ENCODE results near the gene CDIPT.

CDIPT gene

DNA sequence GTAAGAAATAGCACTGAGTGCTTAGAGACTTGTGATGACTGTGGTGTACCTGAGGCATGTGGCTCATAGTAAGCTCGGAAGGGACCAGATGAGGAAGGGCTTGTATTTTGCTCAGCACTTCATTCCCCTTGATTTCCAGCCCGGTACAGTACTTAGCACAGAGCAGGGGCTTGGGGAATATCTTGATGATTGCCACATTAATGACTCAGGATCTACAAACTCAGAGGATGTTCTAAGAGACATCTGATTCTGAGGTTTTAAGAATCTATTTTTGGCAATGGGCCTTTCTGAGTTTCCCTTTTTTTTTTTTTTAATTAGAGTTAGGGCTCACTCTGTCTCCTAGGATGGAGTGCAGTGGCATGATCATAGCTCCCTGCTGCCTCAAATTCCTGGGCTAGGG is 46.4 kb upstream of the CDIPT start:
- Histone ChIP-seq H3K9me3 (ENCODE audit: severe bottlenecking) (no peaks in the 10 kb centered on the region), H3K36me3 (ENCODE audit: low read depth) (no peaks in the 10 kb centered on the region), H3K4me1 (ENCODE audit: insufficient read depth, poor library complexity, severe bottlenecking) (no peaks in the 10 kb centered on the region), H3K27me3 (ENCODE audit: insufficient read depth, poor library complexity, severe bottlenecking) (no peaks in the 10 kb centered on the region), H3K4me3 (ENCODE audit: severe bottlenecking) (no peak overlapping the region), H3K27ac (ENCODE audit: poor library complexity, severe bottlenecking) (no peak overlapping the region)
- DNase-seq (ENCODE audit: low spot score) (no peak), ATAC-seq (ENCODE audit: low read depth) (0 out of 3 replicates have a peak, but pooled peaks have one; percentile 13)
- TF ChIP-seq CTCF (IDR thresholded peaks at IDR 0.05; ENCODE audit: poor library complexity, severe bottlenecking), result no peak

GRCh38 chr16:29908719-29909220 is 45.7 kb upstream of the CDIPT start:
- Histone ChIP-seq H3K27ac (ENCODE audit: poor library complexity, severe bottlenecking) (no peak overlapping the region), H3K4me1 (ENCODE audit: insufficient read depth, poor library complexity, severe bottlenecking) (no peaks in the 10 kb centered on the region), H3K4me3 (ENCODE audit: severe bottlenecking) (no peak overlapping the region), H3K27me3 (ENCODE audit: insufficient read depth, poor library complexity, severe bottlenecking) (no peaks in the 10 kb centered on the region), H3K36me3 (ENCODE audit: low read depth) (no peaks in the 10 kb centered on the region), H3K9me3 (ENCODE audit: severe bottlenecking) (no peaks in the 10 kb centered on the region)
- TF ChIP-seq CTCF (IDR thresholded peaks at IDR 0.05; ENCODE audit: poor library complexity, severe bottlenecking), result no peak
- no peak for DNase-seq (ENCODE audit: low spot score)
- ATAC-seq (ENCODE audit: low read depth), result no peak

GRCh38 chr16:29907973-29908372 is 44.9 kb upstream of the CDIPT start:
- Histone ChIP-seq H3K27ac (ENCODE audit: poor library complexity, severe bottlenecking) (no peak overlapping the region), H3K9me3 (ENCODE audit: severe bottlenecking) (no peaks in the 10 kb centered on the region), H3K4me1 (ENCODE audit: insufficient read depth, poor library complexity, severe bottlenecking) (no peaks in the 10 kb centered on the region), H3K4me3 (ENCODE audit: severe bottlenecking) (no peak overlapping the region), H3K36me3 (ENCODE audit: low read depth) (no peaks in the 10 kb centered on the region), H3K27me3 (ENCODE audit: insufficient read depth, poor library complexity, severe bottlenecking) (no peaks in the 10 kb centered on the region)
- no peak for ATAC-seq (ENCODE audit: low read depth)
- no peak for TF ChIP-seq CTCF (IDR thresholded peaks at IDR 0.05; ENCODE audit: poor library complexity, severe bottlenecking)
- no peak for DNase-seq (ENCODE audit: low spot score)

- Histone ChIP-seq H3K4me1 (ENCODE audit: insufficient read depth, poor library complexity, severe bottlenecking) (no peaks in the 10 kb centered on the region), H3K27ac (ENCODE audit: poor library complexity, severe bottlenecking) (no peak overlapping the region), H3K27me3 (ENCODE audit: insufficient read depth, poor library complexity, severe bottlenecking) (no peaks in the 10 kb centered on the region), H3K9me3 (ENCODE audit: severe bottlenecking) (no peaks in the 10 kb centered on the region), H3K4me3 (ENCODE audit: severe bottlenecking) (no peak overlapping the region), H3K36me3 (ENCODE audit: low read depth) (no peaks in the 10 kb centered on the region)
- no peak for DNase-seq (ENCODE audit: low spot score)
- ATAC-seq (ENCODE audit: low read depth), result no peak
- no peak for TF ChIP-seq CTCF (IDR thresholded peaks at IDR 0.05; ENCODE audit: poor library complexity, severe bottlenecking)
Observed at GRCh38 chr16:29906520-29907244, 43.7 kb upstream of the CDIPT start.

GRCh38 chr16:29905668-29906067 is 42.6 kb upstream of the CDIPT start:
- Histone ChIP-seq H3K9me3 (ENCODE audit: severe bottlenecking) (no peaks in the 10 kb centered on the region), H3K27ac (ENCODE audit: poor library complexity, severe bottlenecking) (no peak overlapping the region), H3K4me3 (ENCODE audit: severe bottlenecking) (no peak overlapping the region), H3K4me1 (ENCODE audit: insufficient read depth, poor library complexity, severe bottlenecking) (no peaks in the 10 kb centered on the region), H3K27me3 (ENCODE audit: insufficient read depth, poor library complexity, severe bottlenecking) (no peaks in the 10 kb centered on the region), H3K36me3 (ENCODE audit: low read depth) (no peaks in the 10 kb centered on the region)
- no peak for TF ChIP-seq CTCF (IDR thresholded peaks at IDR 0.05; ENCODE audit: poor library complexity, severe bottlenecking)
- no peak for ATAC-seq (ENCODE audit: low read depth)
- no peak for DNase-seq (ENCODE audit: low spot score)
